Uterus (tissue), 4 donors: ENCODE results near the gene STUM. TPM values are rescaled to one million over a fixed set of nuclear protein-coding genes. Genes with fewer than 3 reads are reported as not detected.

Source experiments
- DNase-seq, 2 donors: peaks; one replicate each; pipeline ENCODE4 v3.0.0-alpha.2; 2019 to 2020
- H3K27ac ChIP-seq, 2 donors: fragments of 200-600 bp; sonication (generic); 1 replicate in 1 of 2; 2 replicates in 1 of 2; pipeline ENCODE4 v1.5.1; 2016 to 2018
- H3K27me3 ChIP-seq, 2 donors: fragments of 200-600 bp; sonication (generic); one replicate each; pipeline ENCODE4 v1.5.1; 2018 to 2019; ENCODE audit warnings: control low read depth in 1 of 2
- H3K36me3 ChIP-seq, 2 donors: fragments of 200-600 bp; sonication (generic); one replicate each; pipeline ENCODE4 v1.5.1; 2019; ENCODE audit warnings: control low read depth in 1 of 2
- H3K4me1 ChIP-seq, 2 donors: fragments of 200-600 bp; sonication (generic); one replicate each; pipeline ENCODE4 v1.5.1; 2018 to 2019; ENCODE audit warnings: control low read depth in 1 of 2
- H3K4me3 ChIP-seq, 2 donors: fragments of 200-600 bp; sonication (generic); 1 replicate in 1 of 2; 2 replicates in 1 of 2; pipeline ENCODE4 v1.5.1; 2018 to 2019; ENCODE audit warnings: mild to moderate bottlenecking in 1 of 2
- H3K9me3 ChIP-seq, 2 donors: fragments of 200-600 bp; sonication (generic); one replicate each; pipeline ENCODE4 v1.5.1; 2019; ENCODE audit warnings: control low read depth in 1 of 2
- CTCF ChIP-seq, 4 experiments: fragments of 200-600 bp in 2 of 4; fragments of 450-650 bp in 2 of 4; sonication (generic) in 2 of 4; IDR thresholded peaks; one replicate each; pipeline ENCODE4 v1.5.1; 2016 to 2019; ENCODE audit warnings: antibody characterized with exemption in 4 of 4, mild to moderate bottlenecking in 2 of 4, moderate library complexity in 1 of 4
- POLR2A ChIP-seq, 2 donors: fragments of 450-650 bp; IDR thresholded peaks; one replicate each; pipeline ENCODE4 v1.6.1; 2016; ENCODE audit warnings: antibody characterized with exemption in 2 of 2, mild to moderate bottlenecking in 1 of 2, moderate library complexity in 1 of 2
- intact Hi-C: fragments of 100-400 bp; cut with DNase I; formaldehyde crosslinking; loops from one replicate; pipeline ENCODE4 v1.15.1; 2023; ENCODE audit warnings: low total_unique reads
- total RNA-seq, 4 donors: library from RNA; depleted of rRNA in 3 of 4; stranded (reverse); fragments of >200 nt in 3 of 4; gene quantifications; one replicate each; pipeline versions ENCODE4 v1.1.0 to v1.2.4, GENCODE V29; 2014 to 2023
- donor health status: DM: yes; HTN: yes; CAD: no.

STUM gene
- total RNA-seq, 4 donors from 2014 or later = 0.88 to 9.1 (median 2.2) TPM

DNA sequence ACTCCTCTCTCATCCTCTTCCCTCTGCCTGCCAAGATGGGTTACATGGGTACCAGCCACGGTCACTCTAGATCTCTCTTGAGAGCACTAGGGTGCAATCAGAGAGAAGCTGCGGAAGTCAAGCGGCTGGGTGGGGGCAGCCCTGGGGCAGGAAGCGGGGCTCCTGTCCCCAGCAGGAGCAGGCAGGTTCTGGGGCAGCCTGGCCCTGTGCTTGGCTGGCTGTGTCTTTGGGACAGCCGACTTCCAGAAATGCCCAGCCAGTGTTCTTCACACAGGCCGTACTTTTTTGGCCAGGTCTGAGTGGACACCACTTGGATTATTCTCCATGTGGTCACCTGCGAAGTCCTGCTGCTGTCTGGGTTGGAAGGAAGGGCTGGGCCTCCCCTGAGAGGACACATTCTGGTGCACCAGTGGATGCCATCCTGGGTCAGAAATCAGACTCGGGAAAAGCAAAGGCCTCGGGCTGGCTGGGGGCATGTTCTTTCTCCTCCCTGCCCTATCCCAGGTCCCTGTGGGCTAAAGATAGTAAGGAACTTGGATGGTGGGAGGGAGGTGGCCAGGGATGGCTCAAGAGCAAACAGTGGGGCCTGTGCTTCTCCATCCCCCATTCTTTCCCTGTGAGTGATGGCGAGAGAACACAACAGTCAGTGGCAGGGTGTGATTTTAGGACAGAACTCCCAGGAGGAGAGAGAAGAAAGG is 96.9 kb downstream of the STUM start:
- Histone ChIP-seq H3K4me3 (no peak overlapping the region), H3K27me3 (no peaks in the 10 kb centered on the region), H3K36me3 (no peaks in the 10 kb centered on the region), H3K27ac (peak overlapping the region; percentile 73 to 83), H3K9me3 (no peaks in the 10 kb centered on the region), H3K4me1 (peaks cover 0 to 7% of the 10 kb centered on the region in 2 donors)
- intact Hi-C loops = no loop called here
- DNase-seq = peak in 1 of 2 donors; percentile 24
- TF ChIP-seq POLR2A (IDR thresholded peaks at IDR 0.05) (no peak), CTCF (IDR thresholded peaks at IDR 0.05) (no peak)

DNA sequence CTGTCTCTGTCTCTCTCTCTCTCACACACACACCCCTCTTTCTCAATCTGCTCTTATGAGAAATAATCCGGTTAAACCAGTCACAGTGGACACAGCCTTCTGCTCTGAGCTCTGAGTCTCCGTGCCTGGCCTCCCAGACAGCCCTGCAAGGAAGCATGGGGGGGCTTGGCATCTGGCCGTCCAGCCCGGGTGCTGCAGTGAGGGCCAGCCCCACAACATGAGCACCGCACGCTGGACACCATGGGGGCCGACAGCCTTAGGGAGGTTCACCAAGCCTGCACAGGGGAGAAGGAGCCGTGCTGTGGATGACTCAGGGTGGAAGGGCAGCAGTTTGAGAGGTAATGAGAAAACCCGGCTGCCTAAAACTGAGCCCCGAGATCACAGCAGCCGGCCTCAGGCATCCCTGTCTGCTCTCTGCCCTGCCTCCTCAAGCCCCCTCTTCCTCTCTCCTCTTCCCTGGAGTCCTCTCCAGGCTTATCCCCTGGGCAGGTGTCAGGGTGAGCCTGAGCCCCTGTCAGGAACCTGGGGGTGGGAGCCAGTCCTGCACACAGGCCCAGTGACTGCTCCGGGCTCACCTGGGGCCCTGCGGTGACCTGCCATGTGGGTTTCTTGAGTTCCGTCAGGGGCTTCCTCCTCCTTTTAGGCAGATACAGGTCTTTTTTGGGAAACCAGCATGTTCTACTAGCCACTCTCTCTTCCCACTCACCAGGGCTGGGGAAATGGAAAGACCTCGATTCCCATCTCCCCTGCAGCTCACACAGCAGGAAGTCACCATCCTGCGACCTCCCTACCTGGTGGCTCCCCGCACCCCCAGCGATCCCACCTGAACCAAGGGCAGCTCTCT is 97.7 kb downstream of the STUM start:
- Histone ChIP-seq H3K36me3 (no peaks in the 10 kb centered on the region), H3K9me3 (no peaks in the 10 kb centered on the region), H3K4me3 (no peak overlapping the region), H3K27ac (peak overlapping the region; percentile 73 to 83), H3K27me3 (no peaks in the 10 kb centered on the region), H3K4me1 (peaks cover 0 to 7% of the 10 kb centered on the region in 2 donors)
- DNase-seq = peak; percentile 74 to 76
- intact Hi-C loops = no loop called here
- TF ChIP-seq POLR2A (IDR thresholded peaks at IDR 0.05) = no peak
- TF ChIP-seq CTCF (IDR thresholded peaks at IDR 0.05) = no peak

DNA sequence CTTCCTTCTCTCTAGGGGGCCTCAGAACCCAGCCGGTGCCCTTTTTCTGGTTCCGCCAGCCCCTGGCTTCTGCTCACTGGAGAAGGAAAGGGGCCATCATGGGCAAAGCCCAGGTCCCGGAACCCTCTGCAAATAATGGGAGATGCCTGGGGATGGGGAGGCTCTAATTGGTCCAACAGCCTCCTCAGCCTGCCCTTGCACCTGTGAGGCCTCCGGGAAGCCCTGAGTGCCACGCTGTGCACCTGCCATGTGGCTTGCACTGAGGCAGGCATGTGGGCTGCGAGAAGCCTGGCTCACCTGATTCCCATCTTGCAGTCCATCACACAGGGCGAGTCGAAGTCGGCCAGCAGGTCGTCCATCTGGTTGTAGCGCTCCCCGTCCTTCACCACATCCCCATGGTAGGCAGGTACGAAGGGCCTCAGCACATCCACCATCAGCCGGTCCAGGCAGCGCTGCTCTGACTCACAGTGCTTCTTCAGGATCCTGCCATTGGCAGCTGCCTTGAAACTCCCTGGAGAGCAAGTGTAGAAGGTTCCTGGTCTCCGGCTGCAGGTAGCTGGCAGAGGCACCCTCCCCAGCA is 98.4 kb downstream of the STUM start:
- DNase-seq = no peak
- H3K4me3 ChIP-seq = no peak overlapping the region
- no peaks in the 10 kb centered on the region for H3K27me3 ChIP-seq
- intact Hi-C loops = no loop called here
- no peak for TF ChIP-seq CTCF (IDR thresholded peaks at IDR 0.05)
- no peak for TF ChIP-seq POLR2A (IDR thresholded peaks at IDR 0.05)
- H3K27ac ChIP-seq = peak overlapping the region; percentile 73 to 83
- H3K36me3 ChIP-seq = no peaks in the 10 kb centered on the region
- no peaks in the 10 kb centered on the region for H3K9me3 ChIP-seq
- peaks cover 0 to 7% of the 10 kb centered on the region in 2 donors for H3K4me1 ChIP-seq

GRCh38 chr1:226647719-226648118 is 99.2 kb downstream of the STUM start:
- Histone ChIP-seq H3K36me3 (no peaks in the 10 kb centered on the region), H3K4me3 (no peak overlapping the region), H3K27me3 (no peaks in the 10 kb centered on the region), H3K9me3 (no peaks in the 10 kb centered on the region), H3K4me1 (peaks cover 0 to 7% of the 10 kb centered on the region in 2 donors), H3K27ac (peak overlapping the region in 1 of 2 donors; percentile 83)
- intact Hi-C loops = no loop called here
- no peak for DNase-seq
- TF ChIP-seq POLR2A (IDR thresholded peaks at IDR 0.05) (no peak), CTCF (IDR thresholded peaks at IDR 0.05) (no peak)

GRCh38 chr1:226648421-226648820 is 99.9 kb downstream of the STUM start:
- Histone ChIP-seq H3K4me1 (peaks cover 0 to 7% of the 10 kb centered on the region in 2 donors), H3K4me3 (no peak overlapping the region), H3K27ac (no peak overlapping the region), H3K27me3 (no peaks in the 10 kb centered on the region), H3K9me3 (no peaks in the 10 kb centered on the region), H3K36me3 (no peaks in the 10 kb centered on the region)
- intact Hi-C loops = no loop called here
- DNase-seq = no peak
- TF ChIP-seq POLR2A (IDR thresholded peaks at IDR 0.05) = no peak
- TF ChIP-seq CTCF (IDR thresholded peaks at IDR 0.05) = no peak
